Heart left ventricle (tissue), 16 donors: Measurements from ENCODE around the gene PAWR. TPM values are rescaled to one million over a fixed set of nuclear protein-coding genes. Genes with fewer than 3 reads are reported as not detected.

Experiments
- ATAC-seq, 4 donors: fragments of 200-7000 bp; cut with Tn5 transposase; one replicate each; pipeline ENCODE4 v1.9.1; 2020 to 2022; ENCODE audit warnings: moderate library complexity in 4 of 4, mild to moderate bottlenecking in 3 of 4, moderate number of reproducible peaks in 1 of 4
- DNase-seq, 5 donors: peaks; one replicate each; pipeline ENCODE4 v3.0.0-alpha.2; 2020
- H3K27ac ChIP-seq, 12 donors: fragments of 200-600 bp; sonication (generic) in 4 of 12; one replicate each; pipeline versions ENCODE4 v1.5.0 to v1.8.0; 2016 to 2022; ENCODE audit warnings: mild to moderate bottlenecking in 2 of 12
- H3K27me3 ChIP-seq, 9 donors: fragments of 200-600 bp; sonication (generic) in 2 of 9; one replicate each; pipeline versions ENCODE4 v1.5.1 to v1.8.0; 2016 to 2022; ENCODE audit warnings: mild to moderate bottlenecking in 3 of 9
- H3K36me3 ChIP-seq, 9 donors: fragments of 200-600 bp; sonication (generic) in 2 of 9; one replicate each; pipeline versions ENCODE4 v1.5.0 to v1.8.0; 2018 to 2022; ENCODE audit warnings: mild to moderate bottlenecking in 2 of 9
- H3K4me1 ChIP-seq, 12 donors: fragments of 200-600 bp; sonication (generic) in 4 of 12; one replicate each; pipeline versions ENCODE4 v1.5.0 to v1.8.0; 2016 to 2022; ENCODE audit warnings: mild to moderate bottlenecking in 3 of 12
- H3K4me3 ChIP-seq, 12 donors: fragments of 200-600 bp; sonication (generic) in 4 of 12; one replicate each; pipeline versions ENCODE4 v1.5.0 to v1.8.0; 2017 to 2022; ENCODE audit warnings: mild to moderate bottlenecking in 9 of 12, moderate library complexity in 4 of 12
- H3K9me3 ChIP-seq, 12 donors: fragments of 200-600 bp; sonication (generic) in 4 of 12; one replicate each; pipeline versions ENCODE4 v1.5.0 to v1.8.0; 2016 to 2022; ENCODE audit warnings: mild to moderate bottlenecking in 1 of 12
- CTCF ChIP-seq, 12 donors: fragments of 200-600 bp; sonication (generic) in 4 of 12; IDR thresholded peaks; one replicate each; pipeline versions ENCODE4 v1.5.0 to v1.8.0; 2018 to 2022; ENCODE audit warnings: antibody characterized with exemption in 12 of 12, mild to moderate bottlenecking in 5 of 12
- POLR2A ChIP-seq, 2 donors: fragments of 450-650 bp; IDR thresholded peaks; one replicate each; pipeline ENCODE4 v1.6.1; 2017; ENCODE audit warnings: antibody characterized with exemption in 2 of 2, mild to moderate bottlenecking in 2 of 2, moderate library complexity in 2 of 2
- WGBS, 4 donors: extraction: QIAGEN DNeasy Blood & Tissue Kit in 2 of 4; methylation state at CpG; one replicate each; pipeline versions ENCODE4 v1.1.5 to v1.1.7; 2013 to 2018; 5-methylcytosine and 5-hydroxymethylcytosine counted together
- intact Hi-C, 10 donors: fragments of 100-400 bp; cut with DNase I; formaldehyde crosslinking; loops; one replicate each; pipeline versions ENCODE4 v1.11.1 to v1.14.2; 2022
- polyA plus RNA-seq, 2 donors: library from polyadenylated mRNA; stranded (reverse); fragments of 200-250 nt; gene quantifications; one replicate each; pipeline ENCODE4 v1.2.3, GENCODE V29; 2013
- total RNA-seq, 9 donors: library from RNA; depleted of rRNA in 2 of 9; stranded (reverse); fragments of >200 nt in 2 of 9; fragmentation: NEBNext Ultra II Directional in 3 of 9; extraction: Animal tissue kit (Norgen Biotek cat#: 25700) in 3 of 9; gene quantifications; one replicate each; pipeline versions ENCODE4 v1.1.0 to v1.2.4, GENCODE V29; 2016 to 2023
- donor health status: ischemic (EF 13 %, LVEDD 7.1; RV severe dilation, severe dysfunction).
- donor health status: healthy with polysubstance abuse.
- donor health status: DM: no; HTN: yes; CAD: no.
- donor health status: DM: no; HTN: no; CAD: no.
- donor health status: ischemic (EF 25% LVEDD 6.9; RV normal size, moderate dysfunction).
- donor health status: ischemic (EF 25% LVEDD 5.7; RV mildly dilated, moderate dysfunction).
- donor health status: healthy.
- donor health status: DM: yes; HTN: yes; CAD: no.
- donor health status: ischemic (EF 35%, LVEDD 5.7; RV mildly dilated, moderate dysfunction).
- donor health status: nonischemic (EF 11% LVEDD 7.7; RV severe dilation, severe dysfunction).
- donor health status: DM: yes; HTN: yes; CAD: no.
- donor health status: PGD.
- donor health status: ischemic (EF 29% LVEDD 5.4; RV normal size, mild dysfunction).
- donor health status: nonischemic (EF 23%, LVEDD 6.1; RV moderate dilation, normal function).

The PAWR gene
- total and polyA plus RNA-seq, 11 donors = 4.8 to 29.0 (median 11.0) TPM

GRCh38 chr12:79596719-79597350, 93.9 kb downstream of the PAWR start:
- H3K4me1 ChIP-seq = no peaks in the 10 kb centered on the region
- peaks cover 0 to 6% (median 0%) of the 10 kb centered on the region in 9 donors for H3K36me3 ChIP-seq
- H3K4me3 ChIP-seq = no peak overlapping the region
- no peaks in the 10 kb centered on the region for H3K9me3 ChIP-seq
- ATAC-seq = no peak
- intact Hi-C loops = no loop called here
- no peak overlapping the region for H3K27ac ChIP-seq
- TF ChIP-seq POLR2A (IDR thresholded peaks at IDR 0.05) (no peak), CTCF (IDR thresholded peaks at IDR 0.05) (no peak)
- no peaks in the 10 kb centered on the region for H3K27me3 ChIP-seq
- DNase-seq = no peak
- 93 to 96% (median 94%) methylated on average over 10 of the region's 10 CpGs for WGBS, 4 donors

GRCh38 chr12:79595273-79595672, 95.5 kb downstream of the PAWR start:
- TF ChIP-seq CTCF (IDR thresholded peaks at IDR 0.05) (no peak), POLR2A (IDR thresholded peaks at IDR 0.05) (no peak)
- intact Hi-C loops = no loop called here
- 93 to 100% (median 96%) methylated on average over 4 of the region's 4 CpGs for WGBS, 4 donors
- DNase-seq (no peak), ATAC-seq (no peak)
- Histone ChIP-seq H3K27ac (no peak overlapping the region), H3K4me1 (no peaks in the 10 kb centered on the region), H3K4me3 (no peak overlapping the region), H3K27me3 (no peaks in the 10 kb centered on the region), H3K36me3 (peaks cover 0 to 6% (median 0%) of the 10 kb centered on the region in 9 donors), H3K9me3 (no peaks in the 10 kb centered on the region)

GRCh38 chr12:79592865-79593264, 97.9 kb downstream of the PAWR start:
- H3K4me1 ChIP-seq = no peaks in the 10 kb centered on the region
- no peak for DNase-seq
- peaks cover 0 to 6% (median 0%) of the 10 kb centered on the region in 9 donors for H3K36me3 ChIP-seq
- H3K27me3 ChIP-seq = no peaks in the 10 kb centered on the region
- WGBS, 4 donors = 77 to 97% (median 84%) methylated on average over 3 of the region's 3 CpGs
- no peak for ATAC-seq
- no peak overlapping the region for H3K4me3 ChIP-seq
- TF ChIP-seq CTCF (IDR thresholded peaks at IDR 0.05) (no peak), POLR2A (IDR thresholded peaks at IDR 0.05) (no peak)
- H3K27ac ChIP-seq = no peak overlapping the region
- no peaks in the 10 kb centered on the region for H3K9me3 ChIP-seq
- intact Hi-C loops = no loop called here

- TF ChIP-seq CTCF (IDR thresholded peaks at IDR 0.05) = no peak
- TF ChIP-seq POLR2A (IDR thresholded peaks at IDR 0.05) = no peak
- Histone ChIP-seq H3K4me1 (no peaks in the 10 kb centered on the region), H3K27me3 (no peaks in the 10 kb centered on the region), H3K9me3 (no peaks in the 10 kb centered on the region), H3K27ac (no peak overlapping the region), H3K36me3 (peaks cover 0 to 6% (median 0%) of the 10 kb centered on the region in 9 donors), H3K4me3 (no peak overlapping the region)
- ATAC-seq (no peak), DNase-seq (no peak)
- 66 to 77% (median 76%) methylated on average over 1 of the region's 1 CpG for WGBS, 4 donors
- intact Hi-C loops = no loop called here
These were observed 98.8 kb downstream of the PAWR start for GRCh38 chr12:79591988-79592387.
